K562 (cell line): Measurements from ENCODE around the gene JPH4. TPM values are rescaled to one million over a fixed set of nuclear protein-coding genes. Genes with fewer than 3 reads are reported as not detected.

Experiments
- ARHGAP35 ChIP-seq: fragments of 450-650 bp; IDR thresholded peaks from 2 replicates; pipeline ENCODE4 v1.6.1; 2018; ENCODE audit not compliant: partially characterized antibody
- E2F3 ChIP-seq: fragments of 250-450 bp; sonication (Bioruptor Pico); IDR thresholded peaks from 2 replicates; pipeline ENCODE4 v1.4.0; 2020; ENCODE audit warnings: mild to moderate bottlenecking
- ELF4 ChIP-seq: fragments of 450-650 bp; formaldehyde crosslinking; IDR thresholded peaks from 2 replicates; pipeline ENCODE4 v1.4.0; 2022; ENCODE audit warnings: missing genetic modification characterization
- ELK1 ChIP-seq: sonication (generic); formaldehyde crosslinking; IDR thresholded peaks from 2 replicates; pipeline ENCODE4 v1.8.1; 2022; ENCODE audit warnings: missing genetic modification reagents
- ETV5 ChIP-seq: sonication (generic); formaldehyde crosslinking; IDR thresholded peaks from 2 replicates; pipeline ENCODE4 v1.4.0; 2020; ENCODE audit warnings: low read depth, mild to moderate bottlenecking, missing genetic modification reagents
- FOXM1 ChIP-seq, 2 experiments: fragments of 450-650 bp in 1 of 2; sonication (generic) in 1 of 2; formaldehyde crosslinking in 1 of 2; IDR thresholded peaks; 2 replicates each; pipeline versions ENCODE4 v1.6.1 to v1.9.0; 2017 to 2022; ENCODE audit warnings: low read depth in 2 of 2, mild to moderate bottlenecking in 2 of 2, missing genetic modification reagents in 1 of 2, moderate library complexity in 1 of 2
- FUS ChIP-seq: fragments of 200-400 bp; formaldehyde crosslinking; optimal IDR thresholded peaks from 2 replicates; pipeline ENCODE3; 2017; ENCODE audit warnings: low read depth, low read length
- HMGN3 ChIP-seq: IDR thresholded peaks from 2 replicates; pipeline ENCODE4 v1.6.1; 2011; ENCODE audit warnings: borderline replicate concordance, low read depth, mild to moderate bottlenecking, mixed read lengths, low read length; ENCODE audit not compliant: insufficient read length; ENCODE audit errors: extremely low read depth
- KLF10 ChIP-seq: fragments of 250-450 bp; sonication (Bioruptor Pico); IDR thresholded peaks from 2 replicates; pipeline ENCODE4 v1.6.1; 2021; ENCODE audit warnings: matching md5 sums
- KLF6 ChIP-seq: fragments of 250-450 bp; sonication (Bioruptor Pico); IDR thresholded peaks from 2 replicates; pipeline ENCODE4 v1.4.0; 2020; ENCODE audit warnings: mild to moderate bottlenecking, moderate library complexity, borderline replicate concordance
- LEF1 ChIP-seq: fragments of 450-650 bp; IDR thresholded peaks from 2 replicates; pipeline ENCODE4 v1.6.1; 2016; ENCODE audit warnings: mild to moderate bottlenecking
- MAFK ChIP-seq: IDR thresholded peaks from 2 replicates; pipeline ENCODE4 v1.6.1; 2011; ENCODE audit warnings: low read length, improper control_type of control experiment
- MEIS2 ChIP-seq: fragments of 450-650 bp; IDR thresholded peaks from 2 replicates; pipeline ENCODE4 v1.6.1; 2014; ENCODE audit warnings: mild to moderate bottlenecking; ENCODE audit not compliant: partially characterized antibody
- NCOA2 ChIP-seq, 2 experiments: fragments of 450-650 bp; IDR thresholded peaks; 2 replicates each; pipeline ENCODE4 v1.6.1; 2018; ENCODE audit warnings: mild to moderate bottlenecking in 2 of 2, moderate library complexity in 1 of 2; ENCODE audit not compliant: partially characterized antibody in 2 of 2
- NFIC ChIP-seq: fragments of 450-650 bp; IDR thresholded peaks from 2 replicates; pipeline ENCODE4 v1.6.1; 2017; ENCODE audit warnings: mild to moderate bottlenecking, inconsistent platforms
- NRF1 ChIP-seq, 2 experiments: fragments of 450-650 bp; IDR thresholded peaks in 1 of 2; conservative IDR thresholded peaks in 1 of 2; 2 replicates each; pipeline ENCODE4 v1.6.1; 2014; ENCODE audit warnings: mild to moderate bottlenecking in 2 of 2
- SNIP1 ChIP-seq: fragments of 450-650 bp; IDR thresholded peaks from 2 replicates; pipeline ENCODE4 v1.7.1; 2017; ENCODE audit warnings: low read depth, mild to moderate bottlenecking
- SOX6 ChIP-seq: fragments of 450-650 bp; IDR thresholded peaks from 2 replicates; pipeline ENCODE4 v1.6.1; 2014; ENCODE audit warnings: mild to moderate bottlenecking
- SREBF2 ChIP-seq: sonication (generic); formaldehyde crosslinking; IDR thresholded peaks from 2 replicates; pipeline ENCODE4 v1.4.0; 2020; ENCODE audit warnings: mild to moderate bottlenecking, missing genetic modification reagents
- SUPT5H ChIP-seq: fragments of 450-650 bp; IDR thresholded peaks from 2 replicates; pipeline ENCODE4 v1.6.1; 2016
- TCFL5 ChIP-seq: fragments of 250-450 bp; sonication (Bioruptor Pico); conservative IDR thresholded peaks from 2 replicates; pipeline ENCODE4 v1.6.1; 2021; ENCODE audit warnings: mild to moderate bottlenecking, moderate library complexity, matching md5 sums
- TSC22D4 ChIP-seq: fragments of 450-650 bp; IDR thresholded peaks from 2 replicates; pipeline ENCODE4 v1.6.1; 2016; ENCODE audit warnings: missing genetic modification characterization, missing biosample characterization, control low read depth
- USF1 ChIP-seq: sonication (generic); formaldehyde crosslinking; IDR thresholded peaks from 2 replicates; pipeline ENCODE4 v1.9.0; 2022; ENCODE audit warnings: mild to moderate bottlenecking, missing genetic modification reagents
- XRCC3 ChIP-seq: fragments of 450-650 bp; IDR thresholded peaks from 2 replicates; pipeline ENCODE4 v1.6.1; 2017; ENCODE audit warnings: mild to moderate bottlenecking, moderate library complexity
- ZBTB7A ChIP-seq: IDR thresholded peaks from 2 replicates; pipeline ENCODE4 v1.6.1; 2011; ENCODE audit warnings: low read depth, mild to moderate bottlenecking, low read length, moderate library complexity, borderline replicate concordance; ENCODE audit not compliant: control insufficient read depth
- ZC3H8 ChIP-seq: fragments of 450-650 bp; IDR thresholded peaks from 2 replicates; pipeline ENCODE4 v1.6.1; 2017
- ZFX ChIP-seq: sonication (generic); formaldehyde crosslinking; IDR thresholded peaks from 2 replicates; pipeline ENCODE4 v1.8.0; 2022; ENCODE audit warnings: mild to moderate bottlenecking, missing genetic modification reagents, moderate library complexity
- ZNF197 ChIP-seq: fragments of 200-800 bp; sonication (Bioruptor generic); IDR thresholded peaks from 2 replicates; pipeline ENCODE4 v1.6.1; 2016; ENCODE audit warnings: low read depth, missing genetic modification characterization, missing compliant biosample characterization
- ZNF589 ChIP-seq: fragments of 200-800 bp; sonication (Bioruptor generic); IDR thresholded peaks from 2 replicates; pipeline ENCODE4 v1.6.1; 2016; ENCODE audit warnings: low read depth, missing genetic modification characterization, missing compliant biosample characterization
- ZSCAN29 ChIP-seq: fragments of 450-650 bp; IDR thresholded peaks from 2 replicates; pipeline ENCODE4 v1.6.1; 2017
- ZSCAN32 ChIP-seq: fragments of 450-650 bp; formaldehyde crosslinking; IDR thresholded peaks from 2 replicates; pipeline ENCODE4 v1.4.0; 2020; ENCODE audit warnings: mild to moderate bottlenecking, moderate library complexity
- polyA plus RNA-seq, 8 experiments: library from polyadenylated mRNA; depleted of rRNA in 4 of 8; stranded (reverse) in 5 of 8; unstranded in 3 of 8; fragments of >200 nt; fragmentation: Nextera tagmentation in 2 of 8; fragmentation: Illumina TruSeq in 1 of 8; extraction: Ambion mirVana in 2 of 8; extraction: Trizol in 1 of 8; gene quantifications; 2 replicates each; pipeline versions ENCODE4 v1.2.1 to v1.2.3, GENCODE V29; 2011 to 2014; ENCODE audit warnings: inconsistent platforms in 1 of 8, missing spikeins in 1 of 8
- total RNA-seq, 7 experiments: library from RNA; depleted of rRNA in 6 of 7; stranded (reverse); fragments of >200 nt in 6 of 7; fragmentation: Illumina TruSeq in 2 of 7; extraction: Trizol in 2 of 7; gene quantifications; 2 replicates each; pipeline versions ENCODE4 v1.2.1 to v1.2.3, GENCODE V29; 2011 to 2021; ENCODE audit warnings: low replicate concordance in 1 of 7

JPH4 gene
- total and polyA plus RNA-seq, 9 of the 15 experiments (the other 6 are each of a cell fraction or from before 2014, with no cell fraction given): 0.04 to 0.13 (median 0.06) TPM; not detected in 5

- TF ChIP-seq ETV5 (CRISPR knock-in tag) (no peak), TSC22D4 (tag) (no peak), NRF1 (conservative IDR thresholded peaks at IDR 0.05 in 1 of 2, IDR thresholded peaks at IDR 0.05 in 1 of 2) (peak; percentile 97), ZSCAN29 (no peak), FUS (no peak), XRCC3 (no peak), ZC3H8 (no peak), SNIP1 (no peak), LEF1 (no peak), ZNF589 (no peak), MAFK (no peak), SREBF2 (CRISPR knock-in tag) (no peak), ZBTB7A (peak; percentile 48; the same call in 1 of the 2 replicates), NCOA2 (IDR thresholded peaks at IDR 0.05; ENCODE audit: partially characterized antibody in 2 of 2) (no peak), E2F3 (no peak), ELK1 (CRISPR knock-in tag) (no peak), NFIC (0 out of 2 replicates have a peak, but pooled peaks have one; percentile 3), HMGN3 (peak; percentile 47), USF1 (no peak), ZNF197 (CRISPR knock-in tag) (no peak), FOXM1 (IDR thresholded peaks at IDR 0.05; ENCODE audit: low read depth) (no peak), FOXM1 (CRISPR knock-in tag; IDR thresholded peaks at IDR 0.05; ENCODE audit: low read depth) (no peak), ARHGAP35 (no peak), ZFX (CRISPR knock-in tag) (peak; percentile 80), KLF6 (no peak), KLF10 (CRISPR knock-in tag) (no peak), ELF4 (peak; percentile 90; the same call in 1 of the 2 replicates), ZSCAN32 (CRISPR knock-in tag) (no peak), SUPT5H (peak; percentile 86), MEIS2 (peak; percentile 83), SOX6 (no peak), TCFL5 (no peak)
Measured at GRCh38 chr14:23567186-23568020, 11.2 kb downstream of the JPH4 start, which contains the start of gene AP1G2 (continued).
